SK-N-SH treated with all-trans-retinoic acid at 6 μM for 48 hours (cell line): Measurements from ENCODE around the gene DOK1.

Experiments used
- ATAC-seq: fragments of 200-7000 bp; cut with Tn5 transposase; 3 replicates; pipeline ENCODE4 v1.9.1; 2020; ENCODE audit warnings: mild to moderate bottlenecking, moderate library complexity
- ARNTL ChIP-seq: fragments of 450-650 bp; formaldehyde crosslinking; IDR thresholded peaks from 2 replicates; pipeline ENCODE4 v1.5.0; 2020; ENCODE audit warnings: low read depth, mild to moderate bottlenecking, moderate library complexity, borderline replicate concordance
- CSDC2 ChIP-seq: fragments of 250-450 bp; sonication (Bioruptor Pico); IDR thresholded peaks from 2 replicates; pipeline ENCODE4 v1.5.0; 2020; ENCODE audit warnings: mild to moderate bottlenecking, moderate library complexity
- ESRRG ChIP-seq: fragments of 250-450 bp; sonication (Bioruptor Pico); IDR thresholded peaks from 2 replicates; pipeline ENCODE4 v1.6.1; 2021; ENCODE audit warnings: mild to moderate bottlenecking
- GLIS3 ChIP-seq: fragments of 250-450 bp; sonication (Bioruptor Pico); IDR thresholded peaks from 2 replicates; pipeline ENCODE4 v1.5.0; 2020; ENCODE audit warnings: mild to moderate bottlenecking, moderate library complexity
- ISL1 ChIP-seq: fragments of 250-450 bp; sonication (Bioruptor Pico); IDR thresholded peaks from 2 replicates; pipeline ENCODE4 v2.1.2; 2022; ENCODE audit warnings: mild to moderate bottlenecking, moderate library complexity
- OSR1 ChIP-seq: fragments of 250-450 bp; sonication (Bioruptor Pico); IDR thresholded peaks from 2 replicates; pipeline ENCODE4 v1.8.0; 2022; ENCODE audit warnings: moderate library complexity, mild to moderate bottlenecking, inconsistent platforms
- PPARA ChIP-seq: fragments of 250-450 bp; sonication (Bioruptor Pico); IDR thresholded peaks from 2 replicates; pipeline ENCODE4 v1.5.0; 2020; ENCODE audit warnings: mild to moderate bottlenecking, borderline replicate concordance
- RARB ChIP-seq: fragments of 250-450 bp; sonication (Bioruptor Pico); IDR thresholded peaks from 2 replicates; pipeline ENCODE4 v1.8.0; 2021; ENCODE audit warnings: mild to moderate bottlenecking, moderate library complexity
- SNAI2 ChIP-seq: fragments of 250-450 bp; sonication (Bioruptor Pico); IDR thresholded peaks from 2 replicates; pipeline ENCODE4 v1.5.0; 2020; ENCODE audit warnings: mild to moderate bottlenecking, moderate library complexity
- TCF4 ChIP-seq: fragments of 250-450 bp; sonication (Bioruptor Pico); IDR thresholded peaks from 2 replicates; pipeline ENCODE4 v1.8.0; 2021; ENCODE audit warnings: mild to moderate bottlenecking, moderate library complexity, borderline replicate concordance
- TOX ChIP-seq: fragments of 250-450 bp; sonication (Bioruptor Pico); IDR thresholded peaks from 2 replicates; pipeline ENCODE4 v1.8.0; 2021; ENCODE audit warnings: mild to moderate bottlenecking, moderate library complexity, borderline replicate concordance
- ZC3H10 ChIP-seq: fragments of 250-450 bp; sonication (Bioruptor Pico); IDR thresholded peaks from 2 replicates; pipeline ENCODE4 v1.5.1; 2021; ENCODE audit warnings: mild to moderate bottlenecking, moderate library complexity
- ZFP3 ChIP-seq: fragments of 250-450 bp; sonication (Bioruptor Pico); IDR thresholded peaks from 2 replicates; pipeline ENCODE4 v1.5.0; 2020; ENCODE audit warnings: mild to moderate bottlenecking, moderate library complexity
- ZFP30 ChIP-seq: fragments of 450-650 bp; formaldehyde crosslinking; IDR thresholded peaks from 2 replicates; pipeline ENCODE4 v1.5.0; 2022; ENCODE audit warnings: mild to moderate bottlenecking, moderate library complexity
- ZNF565 ChIP-seq: fragments of 450-650 bp; formaldehyde crosslinking; conservative IDR thresholded peaks from 2 replicates; pipeline ENCODE4 v1.5.0; 2020; ENCODE audit warnings: low read depth, mild to moderate bottlenecking, moderate library complexity
- ZNF70 ChIP-seq: fragments of 450-650 bp; formaldehyde crosslinking; IDR thresholded peaks from 2 replicates; pipeline ENCODE4 v1.5.0; 2020; ENCODE audit warnings: mild to moderate bottlenecking, moderate library complexity
- ZNF8 ChIP-seq: fragments of 450-650 bp; formaldehyde crosslinking; IDR thresholded peaks from 2 replicates; pipeline ENCODE4 v1.5.0; 2020; ENCODE audit warnings: mild to moderate bottlenecking, moderate library complexity
- TF ChIP-seq, protein P1 (sequence below): fragments of 250-450 bp; sonication (Bioruptor Pico); IDR thresholded peaks from 2 replicates; pipeline ENCODE4 v1.5.1; 2021; ENCODE audit warnings: mild to moderate bottlenecking, moderate library complexity
- TF ChIP-seq, protein P2 (sequence below): fragments of 250-450 bp; sonication (Bioruptor Pico); IDR thresholded peaks from 2 replicates; pipeline ENCODE4 v1.5.1; 2020; ENCODE audit warnings: low read depth, mild to moderate bottlenecking, moderate library complexity
- TF ChIP-seq, protein P3 (sequence below): fragments of 250-450 bp; sonication (Bioruptor Pico); IDR thresholded peaks from 2 replicates; pipeline ENCODE4 v1.8.0; 2021; ENCODE audit warnings: low read depth, mild to moderate bottlenecking, moderate library complexity, borderline replicate concordance
- TF ChIP-seq, protein P4 (sequence below): fragments of 250-450 bp; sonication (Bioruptor Pico); IDR thresholded peaks from 2 replicates; pipeline ENCODE4 v1.8.0; 2020; ENCODE audit warnings: mild to moderate bottlenecking, moderate library complexity, borderline replicate concordance
- TF ChIP-seq, protein P5 (sequence below): fragments of 250-450 bp; sonication (Bioruptor Pico); IDR thresholded peaks from 2 replicates; pipeline ENCODE4 v1.5.0; 2020; ENCODE audit warnings: mild to moderate bottlenecking, moderate library complexity

The DOK1 gene

DNA sequence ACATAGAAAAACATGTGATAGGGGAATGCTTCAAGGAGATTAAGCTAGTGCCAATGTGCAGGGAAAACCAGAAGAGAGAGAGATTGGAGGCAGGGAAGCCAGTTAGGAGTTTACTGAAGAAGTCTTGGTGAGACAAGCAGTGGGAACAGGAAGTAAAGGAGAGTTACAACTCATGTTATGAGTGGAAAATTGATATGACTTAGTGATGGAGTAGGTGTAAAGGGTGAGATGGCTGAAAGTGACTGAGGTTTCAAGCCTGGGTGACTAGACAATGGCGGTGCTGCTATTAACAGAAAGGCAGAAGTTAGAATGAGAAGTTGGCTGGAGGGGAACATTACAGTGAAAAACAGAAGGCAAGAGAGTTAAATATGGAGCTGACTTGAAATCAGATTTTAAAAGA is 16.5 kb downstream of the DOK1 start:
- no peak for ATAC-seq
- TF ChIP-seq ISL1 (CRISPR knock-in tag): no peak
- TF ChIP-seq ZNF565 (CRISPR knock-in tag): no peak
- TF ChIP-seq CSDC2: no peak
- TF ChIP-seq ZFP3 (CRISPR knock-in tag): no peak
- TF ChIP-seq ZFP30 (CRISPR knock-in tag): no peak
- TF ChIP-seq RARB (CRISPR knock-in tag): no peak
- TF ChIP-seq ZC3H10 (CRISPR knock-in tag): no peak
- TF ChIP-seq TCF4: no peak
- no peak for TF ChIP-seq SNAI2 (CRISPR knock-in tag)

DNA sequence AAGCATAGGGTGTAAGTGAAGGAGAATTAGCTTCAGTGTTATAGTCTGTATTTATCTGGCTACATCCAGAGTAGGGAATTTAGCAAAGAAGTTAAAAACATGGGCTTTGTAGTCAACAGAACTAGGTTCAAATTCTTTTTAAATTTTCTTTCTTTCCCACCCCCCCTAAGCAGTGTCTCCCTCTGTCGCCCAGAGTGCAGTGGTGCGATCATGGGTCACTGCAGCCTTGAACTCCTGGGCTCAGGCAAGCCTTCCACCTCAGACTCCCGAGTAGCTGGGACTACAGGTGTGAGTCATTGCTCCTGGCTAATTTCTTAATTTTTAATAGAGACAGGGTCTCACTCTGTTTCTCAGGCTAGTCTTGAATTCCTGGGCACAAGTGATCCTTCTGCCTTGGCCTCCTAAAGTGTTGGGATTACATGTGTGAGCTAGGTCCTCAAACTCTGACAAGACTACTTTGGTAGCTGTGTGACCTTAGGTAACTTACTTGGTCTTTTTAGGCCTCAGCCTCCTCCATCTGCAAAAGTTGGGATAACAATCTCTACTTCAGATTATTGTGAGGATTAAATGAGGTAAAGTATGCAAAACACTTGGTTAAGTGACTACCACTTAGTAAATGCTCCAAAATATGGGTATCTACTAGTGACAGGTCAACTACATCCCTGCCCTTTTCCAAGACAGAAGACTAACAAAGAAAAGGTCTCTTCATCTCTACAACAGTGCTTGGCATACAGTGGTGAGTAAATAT is 17.8 kb downstream of the DOK1 start:
- ATAC-seq: no peak
- TF ChIP-seq ARNTL (no peak), ZFP30 (CRISPR knock-in tag) (no peak), GLIS3 (no peak), ZNF70 (CRISPR knock-in tag) (no peak), TCF4 (no peak), ZNF8 (CRISPR knock-in tag) (no peak), ISL1 (CRISPR knock-in tag) (no peak), OSR1 (CRISPR knock-in tag) (no peak)
- TF ChIP-seq, protein P1, sequence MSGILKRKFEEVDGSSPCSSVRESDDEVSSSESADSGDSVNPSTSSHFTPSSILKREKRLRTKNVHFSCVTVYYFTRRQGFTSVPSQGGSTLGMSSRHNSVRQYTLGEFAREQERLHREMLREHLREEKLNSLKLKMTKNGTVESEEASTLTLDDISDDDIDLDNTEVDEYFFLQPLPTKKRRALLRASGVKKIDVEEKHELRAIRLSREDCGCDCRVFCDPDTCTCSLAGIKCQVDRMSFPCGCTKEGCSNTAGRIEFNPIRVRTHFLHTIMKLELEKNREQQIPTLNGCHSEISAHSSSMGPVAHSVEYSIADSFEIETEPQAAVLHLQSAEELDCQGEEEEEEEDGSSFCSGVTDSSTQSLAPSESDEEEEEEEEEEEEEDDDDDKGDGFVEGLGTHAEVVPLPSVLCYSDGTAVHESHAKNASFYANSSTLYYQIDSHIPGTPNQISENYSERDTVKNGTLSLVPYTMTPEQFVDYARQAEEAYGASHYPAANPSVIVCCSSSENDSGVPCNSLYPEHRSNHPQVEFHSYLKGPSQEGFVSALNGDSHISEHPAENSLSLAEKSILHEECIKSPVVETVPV: no peak

DNA sequence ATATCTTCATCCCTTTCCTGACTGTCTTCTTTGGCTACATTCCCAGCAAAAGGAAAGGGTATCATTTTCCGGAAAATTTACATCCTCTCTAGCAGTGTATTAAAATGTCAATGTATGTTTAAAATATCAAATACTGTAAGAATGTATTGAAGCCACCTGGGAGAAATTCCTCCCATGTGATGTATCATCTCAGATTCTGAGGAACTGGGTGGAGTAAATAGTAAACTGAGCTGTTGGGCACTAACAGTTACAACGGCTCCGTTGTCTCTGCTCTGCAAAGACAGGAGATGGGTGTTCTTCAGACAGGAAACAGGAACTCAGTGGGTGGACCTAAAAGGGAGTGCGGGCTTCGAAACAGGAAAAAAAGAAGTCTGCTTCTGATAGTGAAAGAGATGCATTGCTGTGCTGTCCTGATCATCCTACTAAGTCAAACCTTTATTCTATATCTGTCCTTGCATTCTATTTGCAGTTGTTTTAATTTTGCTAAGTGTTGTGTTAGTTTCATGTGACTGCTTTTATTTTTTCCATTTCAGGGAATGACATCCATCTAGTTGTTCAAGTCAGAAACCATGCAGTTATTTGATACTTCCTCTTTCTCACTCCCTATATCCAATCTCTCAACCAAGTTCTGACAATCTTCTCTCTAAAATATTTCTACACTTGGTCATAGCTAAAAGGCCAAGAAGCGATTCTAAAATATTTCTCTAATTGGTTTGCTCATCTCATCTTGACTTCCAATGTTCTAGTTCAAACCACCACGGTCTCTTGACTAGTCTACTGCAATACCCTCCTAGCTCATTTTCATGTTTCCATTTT is 19.4 kb downstream of the DOK1 start:
- TF ChIP-seq ZC3H10 (CRISPR knock-in tag): no peak
- TF ChIP-seq, protein P2, sequence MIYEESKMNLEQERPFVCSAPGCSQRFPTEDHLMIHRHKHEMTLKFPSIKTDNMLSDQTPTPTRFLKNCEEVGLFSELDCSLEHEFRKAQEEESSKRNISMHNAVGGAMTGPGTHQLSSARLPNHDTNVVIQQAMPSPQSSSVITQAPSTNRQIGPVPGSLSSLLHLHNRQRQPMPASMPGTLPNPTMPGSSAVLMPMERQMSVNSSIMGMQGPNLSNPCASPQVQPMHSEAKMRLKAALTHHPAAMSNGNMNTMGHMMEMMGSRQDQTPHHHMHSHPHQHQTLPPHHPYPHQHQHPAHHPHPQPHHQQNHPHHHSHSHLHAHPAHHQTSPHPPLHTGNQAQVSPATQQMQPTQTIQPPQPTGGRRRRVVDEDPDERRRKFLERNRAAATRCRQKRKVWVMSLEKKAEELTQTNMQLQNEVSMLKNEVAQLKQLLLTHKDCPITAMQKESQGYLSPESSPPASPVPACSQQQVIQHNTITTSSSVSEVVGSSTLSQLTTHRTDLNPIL (CRISPR knock-in tag): no peak
- TF ChIP-seq RARB (CRISPR knock-in tag): no peak
- TF ChIP-seq ISL1 (CRISPR knock-in tag): no peak
- no peak for TF ChIP-seq OSR1 (CRISPR knock-in tag)
- no peak for TF ChIP-seq ARNTL
- TF ChIP-seq ZNF8 (CRISPR knock-in tag): no peak
- no peak for TF ChIP-seq ZFP30 (CRISPR knock-in tag)
- no peak for TF ChIP-seq ZNF70 (CRISPR knock-in tag)
- no peak for TF ChIP-seq SNAI2 (CRISPR knock-in tag)
- no peak for TF ChIP-seq PPARA (CRISPR knock-in tag)
- TF ChIP-seq, protein P3, sequence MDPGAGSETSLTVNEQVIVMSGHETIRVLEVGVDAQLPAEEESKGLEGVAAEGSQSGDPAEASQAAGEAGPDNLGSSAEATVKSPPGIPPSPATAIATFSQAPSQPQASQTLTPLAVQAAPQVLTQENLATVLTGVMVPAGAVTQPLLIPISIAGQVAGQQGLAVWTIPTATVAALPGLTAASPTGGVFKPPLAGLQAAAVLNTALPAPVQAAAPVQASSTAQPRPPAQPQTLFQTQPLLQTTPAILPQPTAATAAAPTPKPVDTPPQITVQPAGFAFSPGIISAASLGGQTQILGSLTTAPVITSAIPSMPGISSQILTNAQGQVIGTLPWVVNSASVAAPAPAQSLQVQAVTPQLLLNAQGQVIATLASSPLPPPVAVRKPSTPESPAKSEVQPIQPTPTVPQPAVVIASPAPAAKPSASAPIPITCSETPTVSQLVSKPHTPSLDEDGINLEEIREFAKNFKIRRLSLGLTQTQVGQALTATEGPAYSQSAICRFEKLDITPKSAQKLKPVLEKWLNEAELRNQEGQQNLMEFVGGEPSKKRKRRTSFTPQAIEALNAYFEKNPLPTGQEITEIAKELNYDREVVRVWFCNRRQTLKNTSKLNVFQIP (CRISPR knock-in tag): no peak
- TF ChIP-seq ESRRG (CRISPR knock-in tag): no peak
- TF ChIP-seq, protein P4, sequence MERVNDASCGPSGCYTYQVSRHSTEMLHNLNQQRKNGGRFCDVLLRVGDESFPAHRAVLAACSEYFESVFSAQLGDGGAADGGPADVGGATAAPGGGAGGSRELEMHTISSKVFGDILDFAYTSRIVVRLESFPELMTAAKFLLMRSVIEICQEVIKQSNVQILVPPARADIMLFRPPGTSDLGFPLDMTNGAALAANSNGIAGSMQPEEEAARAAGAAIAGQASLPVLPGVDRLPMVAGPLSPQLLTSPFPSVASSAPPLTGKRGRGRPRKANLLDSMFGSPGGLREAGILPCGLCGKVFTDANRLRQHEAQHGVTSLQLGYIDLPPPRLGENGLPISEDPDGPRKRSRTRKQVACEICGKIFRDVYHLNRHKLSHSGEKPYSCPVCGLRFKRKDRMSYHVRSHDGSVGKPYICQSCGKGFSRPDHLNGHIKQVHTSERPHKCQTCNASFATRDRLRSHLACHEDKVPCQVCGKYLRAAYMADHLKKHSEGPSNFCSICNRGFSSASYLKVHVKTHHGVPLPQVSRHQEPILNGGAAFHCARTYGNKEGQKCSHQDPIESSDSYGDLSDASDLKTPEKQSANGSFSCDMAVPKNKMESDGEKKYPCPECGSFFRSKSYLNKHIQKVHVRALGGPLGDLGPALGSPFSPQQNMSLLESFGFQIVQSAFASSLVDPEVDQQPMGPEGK (CRISPR knock-in tag): no peak
- TF ChIP-seq TCF4: no peak
- peak; percentile 97 for ATAC-seq

DNA sequence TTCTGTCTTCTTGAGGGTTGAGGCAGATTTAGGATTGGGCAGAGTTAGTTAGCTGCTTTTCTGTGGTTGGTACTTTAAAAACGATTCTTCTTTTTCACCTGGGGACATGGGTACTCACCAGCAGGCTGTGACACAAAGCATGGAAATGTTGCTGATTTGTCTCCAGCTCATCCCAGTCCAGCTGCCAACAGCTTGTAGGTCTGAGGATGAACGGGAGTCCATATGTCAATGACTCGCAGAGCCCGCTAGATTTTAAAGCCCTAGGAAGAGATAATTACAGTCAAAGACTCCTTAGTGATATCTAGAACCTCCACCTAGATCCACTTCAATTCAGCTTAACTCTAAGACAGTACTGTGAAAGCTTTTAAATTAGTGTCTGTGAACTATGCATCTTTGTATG is 20.8 kb downstream of the DOK1 start:
- no peak for ATAC-seq
- no peak for TF ChIP-seq TCF4
- TF ChIP-seq ZC3H10 (CRISPR knock-in tag): no peak
- TF ChIP-seq CSDC2: no peak
- TF ChIP-seq TOX (CRISPR knock-in tag): no peak
- TF ChIP-seq ZFP3 (CRISPR knock-in tag): no peak
- TF ChIP-seq, protein P1: no peak
- TF ChIP-seq, protein P5, sequence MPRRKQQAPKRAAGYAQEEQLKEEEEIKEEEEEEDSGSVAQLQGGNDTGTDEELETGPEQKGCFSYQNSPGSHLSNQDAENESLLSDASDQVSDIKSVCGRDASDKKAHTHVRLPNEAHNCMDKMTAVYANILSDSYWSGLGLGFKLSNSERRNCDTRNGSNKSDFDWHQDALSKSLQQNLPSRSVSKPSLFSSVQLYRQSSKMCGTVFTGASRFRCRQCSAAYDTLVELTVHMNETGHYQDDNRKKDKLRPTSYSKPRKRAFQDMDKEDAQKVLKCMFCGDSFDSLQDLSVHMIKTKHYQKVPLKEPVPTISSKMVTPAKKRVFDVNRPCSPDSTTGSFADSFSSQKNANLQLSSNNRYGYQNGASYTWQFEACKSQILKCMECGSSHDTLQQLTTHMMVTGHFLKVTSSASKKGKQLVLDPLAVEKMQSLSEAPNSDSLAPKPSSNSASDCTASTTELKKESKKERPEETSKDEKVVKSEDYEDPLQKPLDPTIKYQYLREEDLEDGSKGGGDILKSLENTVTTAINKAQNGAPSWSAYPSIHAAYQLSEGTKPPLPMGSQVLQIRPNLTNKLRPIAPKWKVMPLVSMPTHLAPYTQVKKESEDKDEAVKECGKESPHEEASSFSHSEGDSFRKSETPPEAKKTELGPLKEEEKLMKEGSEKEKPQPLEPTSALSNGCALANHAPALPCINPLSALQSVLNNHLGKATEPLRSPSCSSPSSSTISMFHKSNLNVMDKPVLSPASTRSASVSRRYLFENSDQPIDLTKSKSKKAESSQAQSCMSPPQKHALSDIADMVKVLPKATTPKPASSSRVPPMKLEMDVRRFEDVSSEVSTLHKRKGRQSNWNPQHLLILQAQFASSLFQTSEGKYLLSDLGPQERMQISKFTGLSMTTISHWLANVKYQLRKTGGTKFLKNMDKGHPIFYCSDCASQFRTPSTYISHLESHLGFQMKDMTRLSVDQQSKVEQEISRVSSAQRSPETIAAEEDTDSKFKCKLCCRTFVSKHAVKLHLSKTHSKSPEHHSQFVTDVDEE: no peak
- TF ChIP-seq, all 23 proteins: peak for 0
